ENCODE data around the gene RPS14.

- TF ChIP-seq CHD1 (IDR thresholded peaks at IDR 0.05; ENCODE audit: low read length) (no peak), BCOR (IDR thresholded peaks at IDR 0.05) (no peak), NR2C1 (IDR thresholded peaks at IDR 0.05) (no peak), NR2C1 (tag; IDR thresholded peaks at IDR 0.05) (no peak), SMC3 (conservative IDR thresholded peaks at IDR 0.05; ENCODE audit: insufficient read depth, low read depth, low read length) (no peak), GTF2F1 (IDR thresholded peaks at IDR 0.05; ENCODE audit: low read depth, low read length) (no peak), RBM34 (IDR thresholded peaks at IDR 0.05; ENCODE audit: borderline replicate concordance, insufficient read depth, low read length) (no peak), MLX (CRISPR knock-in tag; conservative IDR thresholded peaks at IDR 0.05) (no peak)
Observed at GRCh38 chr5:150422758-150423157, 26.8 kb downstream of the RPS14 start.
